MM.1S (cell line): ENCODE results near the gene AQP5.

Experiments
- DNase-seq: peaks from one replicate; pipeline ENCODE4 v3.0.0-alpha.2; 2015
- H2AFZ ChIP-seq: fragments of 300-600 bp; sonication (generic); 2 replicates; pipeline ENCODE4 v1.6.0; 2016; ENCODE audit warnings: antibody characterized with exemption, low read length
- H3F3A ChIP-seq: fragments of 300-600 bp; sonication (generic); 2 replicates; pipeline ENCODE4 v1.6.1; 2016; ENCODE audit warnings: mild to moderate bottlenecking, antibody characterized with exemption, low read length, moderate library complexity, mixed read lengths; ENCODE audit not compliant: insufficient read depth
- H3K27ac ChIP-seq: fragments of 300-600 bp; sonication (generic); 2 replicates; pipeline ENCODE4 v1.5.1; 2016; ENCODE audit warnings: mild to moderate bottlenecking, low read length
- H3K27me3 ChIP-seq: fragments of 300-600 bp; sonication (generic); replicated peaks from 2 replicates; pipeline ENCODE4 v1.6.0; 2016; ENCODE audit warnings: low read length; ENCODE audit not compliant: insufficient read depth
- H3K36me3 ChIP-seq: fragments of 300-600 bp; sonication (generic); replicated peaks from 2 replicates; pipeline ENCODE4 v1.6.1; 2016; ENCODE audit warnings: mild to moderate bottlenecking, low read length, mixed read lengths; ENCODE audit not compliant: insufficient read depth
- H3K4me1 ChIP-seq: fragments of 300-600 bp; sonication (generic); 2 replicates; pipeline ENCODE4 v1.6.1; 2016; ENCODE audit warnings: low read length, mixed read lengths
- H3K4me2 ChIP-seq: fragments of 300-600 bp; sonication (generic); 2 replicates; pipeline ENCODE4 v1.6.0; 2016; ENCODE audit warnings: low read depth, low read length
- H3K4me3 ChIP-seq: fragments of 300-600 bp; sonication (generic); 2 replicates; pipeline ENCODE4 v1.5.1; 2016; ENCODE audit warnings: low read length, mixed read lengths
- H3K79me2 ChIP-seq: fragments of 300-600 bp; sonication (generic); 2 replicates; pipeline ENCODE4 v1.6.1; 2016; ENCODE audit warnings: mixed run types, low read length, mixed read lengths
- H3K9ac ChIP-seq: fragments of 300-600 bp; sonication (generic); 2 replicates; pipeline ENCODE4 v1.6.1; 2016; ENCODE audit warnings: low read length, mixed read lengths
- H3K9me2 ChIP-seq: fragments of 300-600 bp; sonication (generic); replicated peaks from 2 replicates; pipeline ENCODE4 v1.6.1; 2016; ENCODE audit warnings: mild to moderate bottlenecking, low read length, mixed read lengths; ENCODE audit not compliant: insufficient read depth
- H3K9me3 ChIP-seq: fragments of 300-600 bp; sonication (generic); replicated peaks from 2 replicates; pipeline ENCODE4 v1.6.1; 2016; ENCODE audit warnings: mild to moderate bottlenecking, low read length, mixed read lengths; ENCODE audit not compliant: insufficient read depth
- H4K20me1 ChIP-seq: fragments of 300-600 bp; sonication (generic); 2 replicates; pipeline ENCODE4 v1.6.1; 2016; ENCODE audit warnings: mild to moderate bottlenecking, low read length, moderate library complexity, mixed read lengths; ENCODE audit not compliant: insufficient read depth
- EZH2 ChIP-seq: fragments of 300-600 bp; sonication (generic); optimal IDR thresholded peaks from 2 replicates; pipeline ENCODE3; 2017; ENCODE audit warnings: low read depth, mild to moderate bottlenecking, antibody characterized with exemption, low read length, mixed read lengths
- EZH2phosphoT487 ChIP-seq: fragments of 300-600 bp; sonication (generic); IDR thresholded peaks from 2 replicates; pipeline ENCODE4 v1.6.1; 2018; ENCODE audit warnings: antibody characterized with exemption, low read length
- TF ChIP-seq, protein P1 (sequence below): fragments of 300-600 bp; sonication (generic); IDR thresholded peaks from 2 replicates; pipeline ENCODE4 v1.5.1; 2016; ENCODE audit warnings: antibody characterized with exemption, low read length, mixed read lengths

AQP5 gene

DNA sequence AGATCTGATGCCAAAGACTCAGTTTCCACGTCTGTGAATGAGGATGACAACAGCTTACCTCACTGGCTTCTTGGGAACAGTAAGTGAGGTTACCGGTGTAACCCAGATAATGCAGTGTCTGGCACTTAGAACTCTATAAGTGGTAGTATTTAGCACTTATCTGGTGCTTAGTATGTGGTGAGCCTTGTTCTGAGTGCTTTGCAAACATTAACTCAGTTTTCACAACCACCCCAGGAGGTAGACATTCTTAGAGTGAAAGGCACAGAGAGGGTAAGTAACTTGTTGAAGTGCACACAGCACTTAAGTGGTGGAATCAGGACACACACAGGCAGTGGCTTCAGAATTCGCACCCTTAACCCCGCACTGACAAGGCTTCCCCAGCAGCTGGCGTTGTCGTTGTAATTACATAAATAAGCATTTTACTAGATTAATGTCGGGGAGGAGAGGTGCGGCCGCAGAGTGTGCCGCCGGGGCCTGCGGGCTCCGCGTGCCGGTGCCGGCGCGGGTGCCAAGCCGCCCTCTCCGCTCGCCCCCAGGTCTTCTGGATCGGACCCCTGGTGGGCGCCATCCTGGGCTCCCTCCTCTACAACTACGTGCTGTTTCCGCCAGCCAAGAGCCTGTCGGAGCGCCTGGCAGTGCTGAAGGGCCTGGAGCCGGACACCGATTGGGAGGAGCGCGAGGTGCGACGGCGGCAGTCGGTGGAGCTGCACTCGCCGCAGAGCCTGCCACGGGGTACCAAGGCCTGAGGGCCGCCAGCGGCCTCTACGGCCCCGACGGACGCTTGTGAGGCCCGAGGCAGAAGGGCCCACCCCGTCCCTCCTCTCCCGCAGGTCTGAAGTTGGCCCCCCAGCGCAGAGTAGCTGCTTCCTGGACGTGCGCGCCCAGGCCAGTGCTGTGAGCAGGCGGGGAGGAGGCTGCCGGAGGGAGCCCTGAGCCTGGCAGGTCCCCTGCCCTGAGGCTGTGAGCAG lies 6.5 kb upstream of the AQP5 start:
- Histone ChIP-seq H3K27me3 (peaks cover 53% of the 10 kb centered on the region), H3K36me3 (no peaks in the 10 kb centered on the region), H3K27ac (no peak overlapping the region), H3K9me2 (no peaks in the 10 kb centered on the region), H2AFZ (no peak overlapping the region), H3K4me2 (no peak overlapping the region), H3K79me2 (no peaks in the 10 kb centered on the region), H3K4me1 (no peaks in the 10 kb centered on the region), H4K20me1 (no peaks in the 10 kb centered on the region), H3K4me3 (no peak overlapping the region), H3F3A (no peaks in the 10 kb centered on the region), H3K9ac (no peak overlapping the region), H3K9me3 (no peaks in the 10 kb centered on the region)
- TF ChIP-seq EZH2phosphoT487 = no peak
- no peak for TF ChIP-seq EZH2
- TF ChIP-seq, protein P1, sequence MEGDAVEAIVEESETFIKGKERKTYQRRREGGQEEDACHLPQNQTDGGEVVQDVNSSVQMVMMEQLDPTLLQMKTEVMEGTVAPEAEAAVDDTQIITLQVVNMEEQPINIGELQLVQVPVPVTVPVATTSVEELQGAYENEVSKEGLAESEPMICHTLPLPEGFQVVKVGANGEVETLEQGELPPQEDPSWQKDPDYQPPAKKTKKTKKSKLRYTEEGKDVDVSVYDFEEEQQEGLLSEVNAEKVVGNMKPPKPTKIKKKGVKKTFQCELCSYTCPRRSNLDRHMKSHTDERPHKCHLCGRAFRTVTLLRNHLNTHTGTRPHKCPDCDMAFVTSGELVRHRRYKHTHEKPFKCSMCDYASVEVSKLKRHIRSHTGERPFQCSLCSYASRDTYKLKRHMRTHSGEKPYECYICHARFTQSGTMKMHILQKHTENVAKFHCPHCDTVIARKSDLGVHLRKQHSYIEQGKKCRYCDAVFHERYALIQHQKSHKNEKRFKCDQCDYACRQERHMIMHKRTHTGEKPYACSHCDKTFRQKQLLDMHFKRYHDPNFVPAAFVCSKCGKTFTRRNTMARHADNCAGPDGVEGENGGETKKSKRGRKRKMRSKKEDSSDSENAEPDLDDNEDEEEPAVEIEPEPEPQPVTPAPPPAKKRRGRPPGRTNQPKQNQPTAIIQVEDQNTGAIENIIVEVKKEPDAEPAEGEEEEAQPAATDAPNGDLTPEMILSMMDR = no peak
- DNase-seq = no peak

DNA sequence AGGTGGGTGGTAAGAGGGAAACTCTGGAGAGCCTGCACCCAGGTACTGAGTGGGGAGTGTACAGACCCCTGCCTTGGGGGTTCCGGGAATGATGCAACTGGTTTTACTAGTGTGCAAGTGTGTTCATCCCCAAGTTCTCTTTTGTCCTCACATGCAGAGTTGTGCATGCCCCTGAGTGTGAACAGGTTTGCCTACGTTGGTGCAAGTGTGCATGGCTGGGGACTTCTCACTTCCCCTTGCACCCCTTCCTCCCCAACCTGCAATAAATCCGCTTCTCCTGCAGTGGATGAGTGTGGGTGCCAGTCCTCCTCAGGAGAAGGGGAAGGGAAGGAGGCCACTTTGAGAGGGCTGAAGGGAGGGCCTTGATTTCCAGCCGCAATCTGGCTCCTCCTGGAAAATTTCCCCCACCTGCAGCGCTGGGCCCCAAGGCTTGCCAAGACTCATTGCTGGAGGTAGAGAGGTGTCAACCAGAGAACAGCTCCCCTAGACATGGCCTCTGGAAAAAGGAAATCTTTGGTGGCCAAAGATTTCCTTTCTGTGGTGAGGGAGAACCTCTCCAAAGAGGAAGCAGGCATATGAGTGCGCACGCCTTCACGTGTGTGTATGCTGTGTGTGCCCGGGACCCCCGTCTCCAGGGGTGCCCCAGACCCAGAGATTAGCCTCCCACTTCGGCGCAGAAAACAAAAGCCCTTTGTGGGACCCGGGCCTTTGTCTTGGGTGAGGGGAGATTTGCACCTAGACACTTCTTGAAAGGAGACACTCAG lies 5.6 kb upstream of the AQP5 start:
- Histone ChIP-seq H3K4me3 (no peak overlapping the region), H4K20me1 (no peaks in the 10 kb centered on the region), H2AFZ (no peak overlapping the region), H3K9me3 (no peaks in the 10 kb centered on the region), H3K79me2 (no peaks in the 10 kb centered on the region), H3F3A (no peaks in the 10 kb centered on the region), H3K27me3 (peaks cover 62% of the 10 kb centered on the region), H3K9ac (no peak overlapping the region), H3K4me1 (no peaks in the 10 kb centered on the region), H3K27ac (no peak overlapping the region), H3K4me2 (no peak overlapping the region), H3K36me3 (no peaks in the 10 kb centered on the region), H3K9me2 (no peaks in the 10 kb centered on the region)
- DNase-seq = no peak
- TF ChIP-seq, protein P1 = no peak
- no peak for TF ChIP-seq EZH2phosphoT487
- no peak for TF ChIP-seq EZH2

GRCh38 chr12:49956663-49957569 lies 4.8 kb upstream of the AQP5 start:
- Histone ChIP-seq H3K9me2 (no peaks in the 10 kb centered on the region), H3K79me2 (no peaks in the 10 kb centered on the region), H3K27ac (no peak overlapping the region), H3K27me3 (peaks cover 62% of the 10 kb centered on the region), H2AFZ (no peak overlapping the region), H3F3A (no peaks in the 10 kb centered on the region), H4K20me1 (no peaks in the 10 kb centered on the region), H3K4me1 (no peaks in the 10 kb centered on the region), H3K4me2 (no peak overlapping the region), H3K9ac (no peak overlapping the region), H3K4me3 (no peak overlapping the region), H3K9me3 (no peaks in the 10 kb centered on the region), H3K36me3 (no peaks in the 10 kb centered on the region)
- no peak for DNase-seq
- TF ChIP-seq EZH2 = no peak
- no peak for TF ChIP-seq EZH2phosphoT487
- TF ChIP-seq, protein P1 = no peak
